ENCODE results near the gene SLC35B2. TPM values are rescaled to one million over a fixed set of nuclear protein-coding genes. Genes with fewer than 3 reads are reported as not detected.

SLC35B2 gene, protein sequence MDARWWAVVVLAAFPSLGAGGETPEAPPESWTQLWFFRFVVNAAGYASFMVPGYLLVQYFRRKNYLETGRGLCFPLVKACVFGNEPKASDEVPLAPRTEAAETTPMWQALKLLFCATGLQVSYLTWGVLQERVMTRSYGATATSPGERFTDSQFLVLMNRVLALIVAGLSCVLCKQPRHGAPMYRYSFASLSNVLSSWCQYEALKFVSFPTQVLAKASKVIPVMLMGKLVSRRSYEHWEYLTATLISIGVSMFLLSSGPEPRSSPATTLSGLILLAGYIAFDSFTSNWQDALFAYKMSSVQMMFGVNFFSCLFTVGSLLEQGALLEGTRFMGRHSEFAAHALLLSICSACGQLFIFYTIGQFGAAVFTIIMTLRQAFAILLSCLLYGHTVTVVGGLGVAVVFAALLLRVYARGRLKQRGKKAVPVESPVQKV
- 13.4 TPM for total RNA-seq (2013)
- 10 to 100 TPM; 17.4 to 54.0 (median 30.6) TPM for polyA plus RNA-seq
- 19.8 and 24.9 TPM in 2 replicates for polyA minus RNA-seq
- 12.5 to 172 (median 91.2) reads per million in 11 experiments for total RNA-seq

DNA sequence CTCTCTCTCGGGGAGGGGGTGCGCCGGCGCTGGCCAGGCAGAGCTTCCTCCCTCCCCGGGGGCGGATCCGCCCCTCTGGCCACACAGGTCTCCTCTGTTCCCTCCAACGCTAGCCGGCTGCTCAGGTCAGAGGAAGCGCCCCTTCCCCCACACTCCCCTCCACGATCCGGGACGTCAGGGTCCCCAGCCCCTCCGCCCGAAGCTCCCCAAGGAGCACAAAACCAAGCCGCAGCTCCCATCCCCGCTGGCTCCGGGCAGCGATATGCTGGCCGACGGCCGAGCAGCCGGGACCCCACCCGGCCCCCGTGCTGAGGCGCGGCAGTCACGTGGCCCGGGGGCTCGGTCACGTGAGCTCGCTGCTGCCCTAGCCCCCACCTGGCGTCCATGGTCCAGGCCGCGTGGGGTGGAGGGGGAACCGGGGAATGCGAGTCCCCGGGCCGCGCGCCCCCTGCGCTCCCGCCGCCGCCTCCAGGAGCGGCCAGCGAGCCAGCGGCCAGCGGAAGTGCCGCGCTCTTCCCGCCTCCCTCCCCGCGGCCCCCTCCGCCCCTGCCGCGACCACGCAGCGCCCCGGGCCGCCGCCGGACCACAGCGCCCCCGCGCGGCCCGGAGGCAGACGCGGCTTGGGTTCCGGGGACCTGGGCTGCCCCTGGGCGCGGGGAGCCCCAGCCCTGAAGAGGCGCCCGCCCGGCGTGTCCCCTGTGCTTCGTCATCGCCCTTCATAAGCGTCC, at the start of gene SLC35B2:
TSS of gene SLC35B2 (minus strand) at position 504 of the 728 bp plus-strand sequence. CDS start at position 386, 118 bp downstream.
- H3K27me3 ChIP-seq (ENCODE audit: control insufficient read depth in 2 of 2, insufficient read depth in 2 of 2, low read length in 2 of 2): no peaks in the 10 kb centered on the region
- no peaks in the 10 kb centered on the region for H3K9me3 Mint-ChIP-seq
- H3K27ac ChIP-seq (ENCODE audit: low read depth in 1 of 2, low read length in 2 of 2): peak within 1 kb of the TSS; percentile 66 to 69
- H3K4me1 Mint-ChIP-seq: peaks cover 58% of the 10 kb centered on the region
- peak within 1 kb of the TSS; percentile 57 for H2AFZ ChIP-seq (ENCODE audit: insufficient read depth, low read depth, low read length, poor library complexity, severe bottlenecking)
- peaks cover 94% of the 10 kb centered on the region for H4K20me1 ChIP-seq (ENCODE audit: insufficient read depth, low read length)
- DNase-seq: peak; percentile 76 to 90 (median 79)
- peak within 1 kb of the TSS; percentile 79 to 87 for H3K4me3 Mint-ChIP-seq
- peaks cover 29 to 52% of the 10 kb centered on the region in 2 donors for H3K4me1 ChIP-seq (ENCODE audit: control insufficient read depth in 1 of 2, insufficient read depth in 2 of 2, low read length in 2 of 2)
- peak within 1 kb of the TSS; percentile 99 for H3K4me2 ChIP-seq (replicated peaks; ENCODE audit: extremely low read depth, low read length, poor library complexity, severe bottlenecking)
- peak within 1 kb of the TSS; percentile 49 to 85 (median 69) for H3K4me3 ChIP-seq (replicated peaks in 1 of 3; ENCODE audit: low read depth in 2 of 3, low read length in 3 of 3)
- TF ChIP-seq, protein P1, sequence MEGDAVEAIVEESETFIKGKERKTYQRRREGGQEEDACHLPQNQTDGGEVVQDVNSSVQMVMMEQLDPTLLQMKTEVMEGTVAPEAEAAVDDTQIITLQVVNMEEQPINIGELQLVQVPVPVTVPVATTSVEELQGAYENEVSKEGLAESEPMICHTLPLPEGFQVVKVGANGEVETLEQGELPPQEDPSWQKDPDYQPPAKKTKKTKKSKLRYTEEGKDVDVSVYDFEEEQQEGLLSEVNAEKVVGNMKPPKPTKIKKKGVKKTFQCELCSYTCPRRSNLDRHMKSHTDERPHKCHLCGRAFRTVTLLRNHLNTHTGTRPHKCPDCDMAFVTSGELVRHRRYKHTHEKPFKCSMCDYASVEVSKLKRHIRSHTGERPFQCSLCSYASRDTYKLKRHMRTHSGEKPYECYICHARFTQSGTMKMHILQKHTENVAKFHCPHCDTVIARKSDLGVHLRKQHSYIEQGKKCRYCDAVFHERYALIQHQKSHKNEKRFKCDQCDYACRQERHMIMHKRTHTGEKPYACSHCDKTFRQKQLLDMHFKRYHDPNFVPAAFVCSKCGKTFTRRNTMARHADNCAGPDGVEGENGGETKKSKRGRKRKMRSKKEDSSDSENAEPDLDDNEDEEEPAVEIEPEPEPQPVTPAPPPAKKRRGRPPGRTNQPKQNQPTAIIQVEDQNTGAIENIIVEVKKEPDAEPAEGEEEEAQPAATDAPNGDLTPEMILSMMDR (IDR thresholded peaks at IDR 0.05): peak; percentile 87
- H3K9ac ChIP-seq (ENCODE audit: insufficient read depth, low read length, poor library complexity, severe bottlenecking): peak within 1 kb of the TSS; percentile 77
- H3K79me2 ChIP-seq (ENCODE audit: insufficient read depth, low read length): peaks cover 25% of the 10 kb centered on the region
- peaks cover 0 to 6% (median 2%) of the 10 kb centered on the region in 3 donors for H3K27me3 Mint-ChIP-seq (ENCODE audit: low read depth in 3 of 3)
- H3K36me3 Mint-ChIP-seq: peaks cover 72 to 77% of the 10 kb centered on the region in 2 donors
- peaks cover 70 to 83% of the 10 kb centered on the region in 2 donors for H3K36me3 ChIP-seq (replicated peaks in 1 of 2; ENCODE audit: control insufficient read depth in 1 of 2, insufficient read depth in 2 of 2, low read length in 2 of 2)
- peak within 1 kb of the TSS; percentile 83 to 97 (median 91) for H3K27ac Mint-ChIP-seq
- WGBS (ENCODE audit: insufficient coverage): under 1% methylated on average over 66 of the region's 80 CpGs
- no peaks in the 10 kb centered on the region for H3K9me3 ChIP-seq (replicated peaks in 1 of 2; ENCODE audit: control insufficient read depth in 1 of 2, insufficient read depth in 1 of 2, low read length in 2 of 2)
- intact Hi-C loops (cut with micrococcal nuclease): loop anchor here (5.0 kb wide), 3 partner anchors 35 to 160 kb away; partner anchors contain the start of gene SLC29A1 (in 2 of the 2)

DNA sequence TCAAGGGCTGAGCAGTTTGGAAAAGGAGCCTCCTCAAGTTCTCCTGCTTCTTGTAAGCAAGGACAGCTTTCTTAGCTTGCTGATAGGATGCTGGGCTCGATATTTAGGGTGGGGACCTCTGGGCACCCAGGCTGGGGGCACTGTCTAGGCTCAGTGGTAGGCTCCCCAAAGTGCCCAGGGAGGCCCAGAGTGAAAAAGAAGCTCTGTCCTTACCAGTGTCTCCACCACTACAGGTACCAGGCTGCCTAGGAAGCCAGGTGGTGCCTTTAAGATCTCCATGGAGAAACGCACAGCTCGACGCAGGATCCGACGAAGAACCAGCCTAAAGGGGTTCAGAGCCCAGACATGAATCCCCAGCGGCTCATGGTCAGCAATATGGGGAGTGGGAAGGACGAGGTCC, 49.4 kb upstream of the SLC35B2 start:
- no peak overlapping the region for H3K27ac ChIP-seq (ENCODE audit: low read depth in 1 of 2, low read length in 2 of 2)
- H3K4me3 ChIP-seq (replicated peaks in 1 of 3; ENCODE audit: low read depth in 2 of 3, low read length in 3 of 3): no peak overlapping the region
- H3K79me2 ChIP-seq (ENCODE audit: insufficient read depth, low read length): peaks cover 3% of the 10 kb centered on the region
- TF ChIP-seq, protein P1 (IDR thresholded peaks at IDR 0.05): no peak
- no peaks in the 10 kb centered on the region for H3K27me3 Mint-ChIP-seq (ENCODE audit: low read depth in 3 of 3)
- no peak overlapping the region for H2AFZ ChIP-seq (ENCODE audit: insufficient read depth, low read depth, low read length, poor library complexity, severe bottlenecking)
- DNase-seq: no peak
- H3K9me3 Mint-ChIP-seq: no peaks in the 10 kb centered on the region
- intact Hi-C loops (cut with micrococcal nuclease): no loop called here
- peaks cover 7% of the 10 kb centered on the region for H3K4me1 Mint-ChIP-seq
- H3K4me1 ChIP-seq (ENCODE audit: control insufficient read depth in 1 of 2, insufficient read depth in 2 of 2, low read length in 2 of 2): no peaks in the 10 kb centered on the region
- peaks cover 76 to 94% of the 10 kb centered on the region in 2 donors for H3K36me3 Mint-ChIP-seq
- no peak overlapping the region for H3K9ac ChIP-seq (ENCODE audit: insufficient read depth, low read length, poor library complexity, severe bottlenecking)
- H3K4me3 Mint-ChIP-seq: no peak overlapping the region
- H3K36me3 ChIP-seq (replicated peaks in 1 of 2; ENCODE audit: control insufficient read depth in 1 of 2, insufficient read depth in 2 of 2, low read length in 2 of 2): peaks cover 84 to 98% of the 10 kb centered on the region in 2 donors
- H4K20me1 ChIP-seq (ENCODE audit: insufficient read depth, low read length): no peaks in the 10 kb centered on the region
- 100% methylated on average over 1 of the region's 8 CpGs for WGBS (ENCODE audit: insufficient coverage)
- H3K27me3 ChIP-seq (ENCODE audit: control insufficient read depth in 2 of 2, insufficient read depth in 2 of 2, low read length in 2 of 2): no peaks in the 10 kb centered on the region
- no peak overlapping the region for H3K4me2 ChIP-seq (replicated peaks; ENCODE audit: extremely low read depth, low read length, poor library complexity, severe bottlenecking)
- H3K27ac Mint-ChIP-seq: peak overlapping the region in 1 of 7 donors; percentile 12
- H3K9me3 ChIP-seq (replicated peaks in 1 of 2; ENCODE audit: control insufficient read depth in 1 of 2, insufficient read depth in 1 of 2, low read length in 2 of 2): no peaks in the 10 kb centered on the region

All from CD14-positive monocyte (primary cell).